ENCODE data around the gene PDE4D.
"Not testable (repeated sequence)": the region's sequence is repeated elsewhere in the genome, so short reads cannot be mapped to it uniquely, and the experiment has no call there.

- not testable (repeated sequence) for TF ChIP-seq EZH2phosphoT487 (IDR thresholded peaks at IDR 0.05; ENCODE audit: insufficient read depth, low read depth); EZH2 (IDR thresholded peaks at IDR 0.05; ENCODE audit: insufficient read depth, poor library complexity, severe bottlenecking)
Observed at GRCh38 chr5:59748036-59748663, 145.4 kb downstream of the PDE4D start.

Measured in GM23248 (cell line).